K562 (cell line): ENCODE data around the gene ZNF557. TPM values are rescaled to one million over a fixed set of nuclear protein-coding genes. Genes with fewer than 3 reads are reported as not detected.

ENCODE experiments used
- BMI1 ChIP-seq: fragments of 150-350 bp; IDR thresholded peaks from 2 replicates; pipeline ENCODE4 v1.6.1; 2014; ENCODE audit warnings: low read length
- DACH1 ChIP-seq: fragments of 450-650 bp; IDR thresholded peaks from 2 replicates; pipeline ENCODE4 v1.6.1; 2018; ENCODE audit not compliant: partially characterized antibody
- EP400 ChIP-seq: fragments of 450-650 bp; IDR thresholded peaks from 2 replicates; pipeline ENCODE4 v1.6.1; 2017; ENCODE audit warnings: antibody characterized with exemption, mild to moderate bottlenecking, moderate library complexity
- MAFF ChIP-seq: IDR thresholded peaks from 2 replicates; pipeline ENCODE4 v1.6.1; 2012; ENCODE audit warnings: low read length, improper control_type of control experiment
- MAX ChIP-seq: sonication (generic); formaldehyde crosslinking; IDR thresholded peaks from 2 replicates; pipeline ENCODE4 v1.9.0; 2022; ENCODE audit warnings: mild to moderate bottlenecking, missing genetic modification reagents
- MEIS2 ChIP-seq: fragments of 450-650 bp; IDR thresholded peaks from 2 replicates; pipeline ENCODE4 v1.6.1; 2014; ENCODE audit warnings: mild to moderate bottlenecking; ENCODE audit not compliant: partially characterized antibody
- PHF8 ChIP-seq: fragments of 200-600 bp; sonication (generic); IDR thresholded peaks from 2 replicates; pipeline ENCODE4 v1.6.1; 2012; ENCODE audit warnings: mixed run types, mild to moderate bottlenecking, inconsistent platforms, low read length, moderate library complexity, borderline replicate concordance
- TGIF2 ChIP-seq: sonication (generic); formaldehyde crosslinking; IDR thresholded peaks from 2 replicates; pipeline ENCODE4 v1.8.1; 2022; ENCODE audit warnings: mild to moderate bottlenecking, missing genetic modification reagents, moderate library complexity
- THRAP3 ChIP-seq: fragments of 450-650 bp; IDR thresholded peaks from 2 replicates; pipeline ENCODE4 v1.6.1; 2016; ENCODE audit warnings: mild to moderate bottlenecking, inconsistent platforms, borderline replicate concordance
- ZNF436 ChIP-seq: fragments of 250-450, 450-650 bp; sonication (Bioruptor Pico); formaldehyde crosslinking; IDR thresholded peaks from 2 replicates; pipeline ENCODE4 v1.7.0; 2020; ENCODE audit warnings: mild to moderate bottlenecking
- ZNF584 ChIP-seq: fragments of 200-800 bp; sonication (Bioruptor generic); IDR thresholded peaks from 2 replicates; pipeline ENCODE4 v1.6.1; 2016; ENCODE audit warnings: low read depth, mild to moderate bottlenecking, missing genetic modification characterization, missing compliant biosample characterization
- ZNF655 ChIP-seq: fragments of 250-450 bp; sonication (Bioruptor Pico); IDR thresholded peaks from 2 replicates; pipeline ENCODE4 v1.5.0; 2021
- ZSCAN32 ChIP-seq: fragments of 450-650 bp; formaldehyde crosslinking; IDR thresholded peaks from 2 replicates; pipeline ENCODE4 v1.4.0; 2020; ENCODE audit warnings: mild to moderate bottlenecking, moderate library complexity
- polyA plus RNA-seq, 8 experiments: library from polyadenylated mRNA; depleted of rRNA in 4 of 8; stranded (reverse) in 5 of 8; unstranded in 3 of 8; fragments of >200 nt; fragmentation: Nextera tagmentation in 2 of 8; fragmentation: Illumina TruSeq in 1 of 8; extraction: Ambion mirVana in 2 of 8; extraction: Trizol in 1 of 8; gene quantifications; 2 replicates each; pipeline versions ENCODE4 v1.2.1 to v1.2.3, GENCODE V29; 2011 to 2014; ENCODE audit warnings: inconsistent platforms in 1 of 8, missing spikeins in 1 of 8
- total RNA-seq, 7 experiments: library from RNA; depleted of rRNA in 6 of 7; stranded (reverse); fragments of >200 nt in 6 of 7; fragmentation: Illumina TruSeq in 2 of 7; extraction: Trizol in 2 of 7; gene quantifications; 2 replicates each; pipeline versions ENCODE4 v1.2.1 to v1.2.3, GENCODE V29; 2011 to 2021; ENCODE audit warnings: low replicate concordance in 1 of 7
- TF ChIP-seq, protein P1 (sequence below): IDR thresholded peaks from 2 replicates; pipeline ENCODE4 v1.6.1; 2011; ENCODE audit warnings: borderline replicate concordance, low read depth, mild to moderate bottlenecking, moderate library complexity, low read length; ENCODE audit not compliant: insufficient read depth, poor library complexity, severe bottlenecking
- TF ChIP-seq, protein P2 (sequence below), 2 experiments: fragments of 450-650 bp; formaldehyde crosslinking in 1 of 2; IDR thresholded peaks; 2 replicates each; pipeline versions ENCODE4 v1.4.0 to v1.6.1; 2014 to 2020; ENCODE audit warnings: mild to moderate bottlenecking in 2 of 2, borderline replicate concordance in 1 of 2, low read depth in 1 of 2

The ZNF557 gene
- total and polyA plus RNA-seq, 9 of the 15 experiments (the other 6 are each of a cell fraction or from before 2014, with no cell fraction given), result 2.2 to 6.6 (median 4.4) TPM

DNA sequence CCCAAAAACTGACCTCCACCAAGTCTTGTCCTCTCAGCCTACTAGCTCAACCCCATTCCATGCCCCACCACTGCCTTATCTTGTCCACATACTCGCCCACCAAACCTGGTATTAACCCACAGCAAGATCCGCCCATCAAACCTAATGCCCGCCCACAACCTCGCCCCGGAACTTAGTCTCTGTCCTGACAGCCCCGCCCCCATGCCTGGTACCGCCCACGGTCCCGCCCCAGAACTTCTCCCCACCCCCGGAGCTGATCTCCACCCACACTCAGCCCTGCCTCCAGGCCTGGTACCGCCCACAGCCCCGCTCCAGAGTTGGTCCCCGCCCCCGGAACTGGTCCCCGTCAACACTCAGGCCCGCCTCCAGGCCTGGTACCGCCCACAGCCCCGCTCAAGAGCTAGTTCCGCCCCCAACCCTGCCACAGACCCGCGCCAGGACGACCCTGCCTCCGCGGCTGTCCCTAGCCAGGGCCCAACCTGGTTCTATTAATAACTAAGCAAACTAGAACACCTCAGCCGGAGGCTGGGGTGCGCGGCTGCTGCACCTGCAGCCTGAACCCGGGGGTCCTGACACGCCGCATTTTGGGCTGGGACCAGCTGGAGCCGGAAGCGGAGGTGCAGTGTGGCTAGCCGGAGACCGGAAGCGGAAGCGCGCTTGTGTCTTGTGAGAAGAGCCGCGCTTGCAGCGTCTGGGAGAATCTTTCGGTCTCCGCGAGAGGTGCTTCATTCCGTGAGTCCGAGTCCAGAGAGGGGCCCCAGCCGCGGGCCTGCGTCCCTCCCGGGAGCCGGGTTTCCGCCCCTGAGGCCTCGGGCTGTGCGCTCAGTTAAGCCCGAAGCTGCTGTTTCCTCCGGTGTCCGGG lies at the start of gene ZNF557 (continued):
- TF ChIP-seq BMI1 (no peak), MAFF (no peak), ZSCAN32 (CRISPR knock-in tag) (no peak), DACH1 (peak; percentile 74), THRAP3 (no peak), ZNF584 (CRISPR knock-in tag) (no peak), MAX (CRISPR knock-in tag) (peak; percentile 42; the same call in 1 of the 2 replicates), MEIS2 (peak; percentile 7), PHF8 (peak; percentile 87), ZNF655 (no peak), ZNF436 (CRISPR knock-in tag) (no peak), TGIF2 (CRISPR knock-in tag) (no peak), EP400 (peak; percentile 95)
- TF ChIP-seq, protein P1, sequence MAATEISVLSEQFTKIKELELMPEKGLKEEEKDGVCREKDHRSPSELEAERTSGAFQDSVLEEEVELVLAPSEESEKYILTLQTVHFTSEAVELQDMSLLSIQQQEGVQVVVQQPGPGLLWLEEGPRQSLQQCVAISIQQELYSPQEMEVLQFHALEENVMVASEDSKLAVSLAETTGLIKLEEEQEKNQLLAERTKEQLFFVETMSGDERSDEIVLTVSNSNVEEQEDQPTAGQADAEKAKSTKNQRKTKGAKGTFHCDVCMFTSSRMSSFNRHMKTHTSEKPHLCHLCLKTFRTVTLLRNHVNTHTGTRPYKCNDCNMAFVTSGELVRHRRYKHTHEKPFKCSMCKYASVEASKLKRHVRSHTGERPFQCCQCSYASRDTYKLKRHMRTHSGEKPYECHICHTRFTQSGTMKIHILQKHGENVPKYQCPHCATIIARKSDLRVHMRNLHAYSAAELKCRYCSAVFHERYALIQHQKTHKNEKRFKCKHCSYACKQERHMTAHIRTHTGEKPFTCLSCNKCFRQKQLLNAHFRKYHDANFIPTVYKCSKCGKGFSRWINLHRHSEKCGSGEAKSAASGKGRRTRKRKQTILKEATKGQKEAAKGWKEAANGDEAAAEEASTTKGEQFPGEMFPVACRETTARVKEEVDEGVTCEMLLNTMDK, result no peak
- TF ChIP-seq, protein P2, sequence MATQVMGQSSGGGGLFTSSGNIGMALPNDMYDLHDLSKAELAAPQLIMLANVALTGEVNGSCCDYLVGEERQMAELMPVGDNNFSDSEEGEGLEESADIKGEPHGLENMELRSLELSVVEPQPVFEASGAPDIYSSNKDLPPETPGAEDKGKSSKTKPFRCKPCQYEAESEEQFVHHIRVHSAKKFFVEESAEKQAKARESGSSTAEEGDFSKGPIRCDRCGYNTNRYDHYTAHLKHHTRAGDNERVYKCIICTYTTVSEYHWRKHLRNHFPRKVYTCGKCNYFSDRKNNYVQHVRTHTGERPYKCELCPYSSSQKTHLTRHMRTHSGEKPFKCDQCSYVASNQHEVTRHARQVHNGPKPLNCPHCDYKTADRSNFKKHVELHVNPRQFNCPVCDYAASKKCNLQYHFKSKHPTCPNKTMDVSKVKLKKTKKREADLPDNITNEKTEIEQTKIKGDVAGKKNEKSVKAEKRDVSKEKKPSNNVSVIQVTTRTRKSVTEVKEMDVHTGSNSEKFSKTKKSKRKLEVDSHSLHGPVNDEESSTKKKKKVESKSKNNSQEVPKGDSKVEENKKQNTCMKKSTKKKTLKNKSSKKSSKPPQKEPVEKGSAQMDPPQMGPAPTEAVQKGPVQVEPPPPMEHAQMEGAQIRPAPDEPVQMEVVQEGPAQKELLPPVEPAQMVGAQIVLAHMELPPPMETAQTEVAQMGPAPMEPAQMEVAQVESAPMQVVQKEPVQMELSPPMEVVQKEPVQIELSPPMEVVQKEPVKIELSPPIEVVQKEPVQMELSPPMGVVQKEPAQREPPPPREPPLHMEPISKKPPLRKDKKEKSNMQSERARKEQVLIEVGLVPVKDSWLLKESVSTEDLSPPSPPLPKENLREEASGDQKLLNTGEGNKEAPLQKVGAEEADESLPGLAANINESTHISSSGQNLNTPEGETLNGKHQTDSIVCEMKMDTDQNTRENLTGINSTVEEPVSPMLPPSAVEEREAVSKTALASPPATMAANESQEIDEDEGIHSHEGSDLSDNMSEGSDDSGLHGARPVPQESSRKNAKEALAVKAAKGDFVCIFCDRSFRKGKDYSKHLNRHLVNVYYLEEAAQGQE (IDR thresholded peaks at IDR 0.05; ENCODE audit: borderline replicate concordance), result peak; percentile 50
- TF ChIP-seq, protein P2 (CRISPR knock-in tag; IDR thresholded peaks at IDR 0.05; ENCODE audit: low read depth), result no peak
